Epithelial cell of proximal tubule (primary cell): Measurements from ENCODE around the gene PTAFR. TPM values are rescaled to one million over a fixed set of nuclear protein-coding genes. Genes with fewer than 3 reads are reported as not detected.

Experiments used
- DNase-seq: peaks from one replicate; pipeline ENCODE4 v3.0.0-alpha.2; 2011; ENCODE audit warnings: low read depth
- H3K4me3 ChIP-seq: 2 replicates; pipeline ENCODE4 v1.5.1; 2011; ENCODE audit warnings: low read depth, mild to moderate bottlenecking, low read length
- CTCF ChIP-seq: conservative IDR thresholded peaks from 2 replicates; pipeline ENCODE4 v1.5.1; 2012; ENCODE audit warnings: low read depth, mild to moderate bottlenecking, low read length
- total RNA-seq: library from RNA; depleted of rRNA; stranded (reverse); fragments of >200 nt; gene quantifications from 2 replicates; pipeline ENCODE4 v1.2.3, GENCODE V29; 2015

The PTAFR gene
- total RNA-seq, 1 donor from 2014 or later: 4.9 TPM

- no peak for TF ChIP-seq CTCF
- H3K4me3 ChIP-seq: no peak overlapping the region
- no peak for DNase-seq
These were observed 14.6 kb upstream of the PTAFR start for GRCh38 chr1:28190996-28191645.

- no peak for TF ChIP-seq CTCF
- no peak for DNase-seq
- H3K4me3 ChIP-seq: no peak overlapping the region
These were observed 14.0 kb upstream of the PTAFR start for GRCh38 chr1:28190337-28190979.

GRCh38 chr1:28185071-28185470 lies 8.6 kb upstream of the PTAFR start:
- TF ChIP-seq CTCF: no peak
- DNase-seq: no peak

GRCh38 chr1:28180306-28181305 lies 4.1 kb upstream of the PTAFR start:
- no peak for TF ChIP-seq CTCF
- DNase-seq: no peak
- H3K4me3 ChIP-seq: no peak overlapping the region

More at GRCh38 chr1:28185071-28185470, 8.6 kb upstream of the PTAFR start:
- H3K4me3 ChIP-seq: no peak overlapping the region

GRCh38 chr1:28178690-28179485 lies 2.4 kb upstream of the PTAFR start:
- no peak for TF ChIP-seq CTCF
- H3K4me3 ChIP-seq: no peak overlapping the region
- DNase-seq: no peak

GRCh38 chr1:28175955-28176485 lies 470 bp downstream of the PTAFR start:
- DNase-seq: no peak
- H3K4me3 ChIP-seq: no peak overlapping the region
- TF ChIP-seq CTCF: no peak
